Neuronal stem cell (in vitro differentiated cells): ENCODE data around the gene ZNF106.

Source experiments
- DNase-seq: peaks from one replicate; pipeline ENCODE4 v3.0.0-alpha.2; 2013; ENCODE audit warnings: low spot score
- H2AFZ ChIP-seq: one replicate; pipeline ENCODE4 v1.6.1; 2013; ENCODE audit warnings: mild to moderate bottlenecking, low read length, inconsistent platforms
- H2AK5ac ChIP-seq: 2 replicates; pipeline ENCODE4 v1.6.1; 2013; ENCODE audit warnings: low read depth, mild to moderate bottlenecking, inconsistent platforms, low read length, moderate library complexity, mixed read lengths
- H2BK120ac ChIP-seq: 2 replicates; pipeline ENCODE4 v1.6.1; 2013; ENCODE audit warnings: low read depth, mild to moderate bottlenecking, inconsistent platforms, low read length, moderate library complexity, mixed read lengths
- H2BK12ac ChIP-seq: one replicate; pipeline ENCODE4 v1.6.1; 2013; ENCODE audit warnings: low read length, inconsistent platforms
- H2BK15ac ChIP-seq: 2 replicates; pipeline ENCODE4 v1.6.1; 2013; ENCODE audit warnings: mild to moderate bottlenecking, low read length, inconsistent platforms, mixed read lengths
- H2BK5ac ChIP-seq: one replicate; pipeline ENCODE4 v1.6.1; 2013; ENCODE audit warnings: inconsistent platforms, mild to moderate bottlenecking, low read length, moderate library complexity
- H3K14ac ChIP-seq: one replicate; pipeline ENCODE4 v1.6.1; 2013; ENCODE audit warnings: low read length, inconsistent platforms
- H3K18ac ChIP-seq: 2 replicates; pipeline ENCODE4 v1.6.1; 2013; ENCODE audit warnings: low read length, inconsistent platforms
- H3K23ac ChIP-seq: 2 replicates; pipeline ENCODE4 v1.6.1; 2013; ENCODE audit warnings: low read depth, mild to moderate bottlenecking, mixed read lengths, low read length, inconsistent platforms; ENCODE audit not compliant: poor library complexity
- H3K27ac ChIP-seq: replicated peaks from 3 replicates; pipeline ENCODE4 v1.5.1; 2013; ENCODE audit warnings: low read length, inconsistent platforms
- H3K27me3 ChIP-seq, 3 experiments: 2 replicates each; pipeline ENCODE4 v1.6.1; 2013; ENCODE audit warnings: low read length in 3 of 3, mild to moderate bottlenecking in 2 of 3, inconsistent platforms in 1 of 3, low read depth in 1 of 3, mixed read lengths in 1 of 3, moderate library complexity in 1 of 3; ENCODE audit not compliant: control insufficient read depth in 3 of 3, insufficient read depth in 3 of 3
- H3K36me3 ChIP-seq, 2 donors: replicated peaks in 1 of 2; 2 replicates each; pipeline ENCODE4 v1.6.1; 2013; ENCODE audit warnings: low read length in 2 of 2; ENCODE audit not compliant: control insufficient read depth in 2 of 2, insufficient read depth in 2 of 2
- H3K4ac ChIP-seq: 2 replicates; pipeline ENCODE4 v1.6.1; 2013; ENCODE audit warnings: inconsistent platforms, mild to moderate bottlenecking, low read length, moderate library complexity
- H3K4me1 ChIP-seq, 2 donors: 1 replicate in 1 of 2; 2 replicates in 1 of 2; pipeline ENCODE4 v1.6.1; 2013; ENCODE audit warnings: low read length in 2 of 2, low read depth in 1 of 2; ENCODE audit not compliant: control insufficient read depth in 2 of 2, insufficient read depth in 1 of 2
- H3K4me2 ChIP-seq: one replicate; pipeline ENCODE4 v1.6.1; 2013; ENCODE audit warnings: mild to moderate bottlenecking, low read length, inconsistent platforms; ENCODE audit not compliant: insufficient read depth, poor library complexity, severe bottlenecking
- H3K4me3 ChIP-seq, 2 donors: 2 replicates each; pipeline ENCODE4 v1.5.1; 2013; ENCODE audit warnings: low read length in 2 of 2, mild to moderate bottlenecking in 2 of 2, inconsistent platforms in 1 of 2, moderate library complexity in 1 of 2
- H3K79me1 ChIP-seq: one replicate; pipeline ENCODE4 v1.6.1; 2013; ENCODE audit warnings: low read depth, mild to moderate bottlenecking, inconsistent platforms, low read length, moderate library complexity
- H3K9ac ChIP-seq: one replicate; pipeline ENCODE4 v1.6.1; 2013; ENCODE audit warnings: mild to moderate bottlenecking, low read depth, low read length, inconsistent platforms; ENCODE audit not compliant: poor library complexity
- H3K9me3 ChIP-seq, 2 donors: replicated peaks in 1 of 2; 2 replicates each; pipeline versions ENCODE3 to v1.6.1; 2013; ENCODE audit warnings: low read length in 2 of 2, mild to moderate bottlenecking in 2 of 2, inconsistent platforms in 1 of 2, low read depth in 1 of 2, mixed read lengths in 1 of 2, moderate library complexity in 1 of 2; ENCODE audit not compliant: control insufficient read depth in 2 of 2, insufficient read depth in 1 of 2
- H4K8ac ChIP-seq: one replicate; pipeline ENCODE4 v1.6.1; 2013; ENCODE audit warnings: low read depth, mild to moderate bottlenecking, inconsistent platforms, low read length, moderate library complexity
- H4K91ac ChIP-seq: one replicate; pipeline ENCODE4 v1.6.1; 2013; ENCODE audit warnings: low read length, low read depth, mild to moderate bottlenecking, inconsistent platforms; ENCODE audit not compliant: poor library complexity
- WGBS, 2 donors: extraction: QIAGEN DNeasy Blood & Tissue Kit; methylation state at CpG; one replicate each; pipeline ENCODE4 v1.1.7; 2013; ENCODE audit warnings: missing lambda C conversion rate in 2 of 2, mixed read lengths in 1 of 2; ENCODE audit not compliant: insufficient read length in 2 of 2, insufficient replicate concordance in 1 of 2; ENCODE audit errors: extremely low coverage in 2 of 2; 5-methylcytosine and 5-hydroxymethylcytosine counted together

ZNF106 gene

GRCh38 chr15:42457445-42458442, 33.2 kb downstream of the ZNF106 start:
- no peak overlapping the region for H3K4ac ChIP-seq
- H4K8ac ChIP-seq, result no peak overlapping the region
- no peaks in the 10 kb centered on the region for H3K27me3 ChIP-seq
- no peak overlapping the region for H3K4me2 ChIP-seq
- H2BK12ac ChIP-seq, result no peak overlapping the region
- peak overlapping the region; percentile 24 for H2AFZ ChIP-seq
- H3K27ac ChIP-seq, result peak overlapping the region; percentile 87
- H3K9ac ChIP-seq, result no peak overlapping the region
- no peak overlapping the region for H4K91ac ChIP-seq
- no peak overlapping the region for H3K18ac ChIP-seq
- peak; percentile 80 for DNase-seq
- H3K4me3 ChIP-seq, result no peak overlapping the region
- no peak overlapping the region for H2BK5ac ChIP-seq
- peaks cover 0 to 16% of the 10 kb centered on the region in 2 donors for H3K36me3 ChIP-seq
- H2BK120ac ChIP-seq, result no peak overlapping the region
- no peak overlapping the region for H2BK15ac ChIP-seq
- H3K79me1 ChIP-seq, result no peaks in the 10 kb centered on the region
- H3K4me1 ChIP-seq, result peaks cover 4 to 15% of the 10 kb centered on the region in 2 donors
- H3K14ac ChIP-seq, result no peak overlapping the region
- no peak overlapping the region for H2AK5ac ChIP-seq
- H3K9me3 ChIP-seq, result no peaks in the 10 kb centered on the region
- no CpG with 5 or more reads among the region's 8 CpGs for WGBS, 2 donors
- H3K23ac ChIP-seq, result no peak overlapping the region

GRCh38 chr15:42456971-42457370, 34.0 kb downstream of the ZNF106 start:
- H3K18ac ChIP-seq, result no peak overlapping the region
- H3K4ac ChIP-seq, result no peak overlapping the region
- H2AK5ac ChIP-seq, result no peak overlapping the region
- H2BK12ac ChIP-seq, result no peak overlapping the region
- H3K4me1 ChIP-seq, result peaks cover 4 to 15% of the 10 kb centered on the region in 2 donors
- no peak overlapping the region for H2BK120ac ChIP-seq
- no peak overlapping the region for H3K9ac ChIP-seq
- no peak overlapping the region for H3K4me3 ChIP-seq
- no peak for DNase-seq
- no peak overlapping the region for H3K4me2 ChIP-seq
- peak overlapping the region; percentile 48 for H3K27ac ChIP-seq
- no peak overlapping the region for H3K23ac ChIP-seq
- no peak overlapping the region for H4K91ac ChIP-seq
- H3K79me1 ChIP-seq, result no peaks in the 10 kb centered on the region
- H4K8ac ChIP-seq, result no peak overlapping the region
- H2AFZ ChIP-seq, result peak overlapping the region; percentile 24
- no peaks in the 10 kb centered on the region for H3K9me3 ChIP-seq
- H3K36me3 ChIP-seq, result peaks cover 0 to 16% of the 10 kb centered on the region in 2 donors
- no peaks in the 10 kb centered on the region for H3K27me3 ChIP-seq
- no CpG with 5 or more reads among the region's 3 CpGs for WGBS, 2 donors
- no peak overlapping the region for H2BK5ac ChIP-seq
- no peak overlapping the region for H3K14ac ChIP-seq
- no peak overlapping the region for H2BK15ac ChIP-seq

- peaks cover 4 to 15% of the 10 kb centered on the region in 2 donors for H3K4me1 ChIP-seq
- no peak overlapping the region for H3K4me3 ChIP-seq
- H2BK15ac ChIP-seq, result no peak overlapping the region
Observed at GRCh38 chr15:42456531-42456930, 34.4 kb downstream of the ZNF106 start.

DNA sequence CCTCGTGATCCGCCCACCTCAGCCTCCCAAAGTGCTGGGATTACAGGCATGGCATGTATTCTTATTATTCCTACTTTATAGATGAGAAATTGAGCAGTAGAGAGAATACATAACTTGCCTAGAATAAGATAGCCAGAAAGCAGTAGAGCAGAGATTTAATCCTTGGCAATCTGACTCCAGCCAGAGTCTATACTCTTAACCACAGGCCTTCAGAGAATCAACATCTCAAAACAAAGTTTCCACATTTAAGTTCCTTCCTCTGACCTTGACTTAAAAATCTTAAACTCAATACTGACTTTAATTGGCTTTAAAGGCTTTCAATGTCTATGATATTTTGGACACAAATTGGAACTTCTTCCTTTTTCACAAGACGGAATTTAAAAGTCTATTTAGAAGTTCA, 37.1 kb downstream of the ZNF106 start:
- Histone ChIP-seq H2BK5ac (no peak overlapping the region), H3K27me3 (no peaks in the 10 kb centered on the region), H3K18ac (no peak overlapping the region), H3K4me3 (no peak overlapping the region), H4K91ac (no peak overlapping the region), H2BK15ac (no peak overlapping the region), H2BK12ac (no peak overlapping the region), H3K14ac (no peak overlapping the region), H3K9me3 (no peaks in the 10 kb centered on the region), H2AFZ (no peak overlapping the region), H2BK120ac (no peak overlapping the region), H2AK5ac (no peak overlapping the region), H4K8ac (no peak overlapping the region), H3K4me2 (no peak overlapping the region), H3K23ac (no peak overlapping the region), H3K4ac (no peak overlapping the region), H3K36me3 (peaks cover 14 to 47% of the 10 kb centered on the region in 2 donors), H3K79me1 (no peaks in the 10 kb centered on the region), H3K9ac (no peak overlapping the region), H3K27ac (no peak overlapping the region), H3K4me1 (peaks cover 4 to 15% of the 10 kb centered on the region in 2 donors)
- DNase-seq, result no peak
- no CpG with 5 or more reads among the region's 3 CpGs for WGBS, 2 donors

More at GRCh38 chr15:42456531-42456930, 34.4 kb downstream of the ZNF106 start:
- H2BK120ac ChIP-seq, result no peak overlapping the region
- H2AFZ ChIP-seq, result no peak overlapping the region
- H3K18ac ChIP-seq, result no peak overlapping the region
- no peak overlapping the region for H4K91ac ChIP-seq
- DNase-seq, result no peak
- H3K9me3 ChIP-seq, result no peaks in the 10 kb centered on the region
- no peak overlapping the region for H3K14ac ChIP-seq
- H3K4me2 ChIP-seq, result no peak overlapping the region
- H3K36me3 ChIP-seq, result peaks cover 2 to 20% of the 10 kb centered on the region in 2 donors
- no peak overlapping the region for H3K27ac ChIP-seq
- no peak overlapping the region for H3K4ac ChIP-seq
- H3K27me3 ChIP-seq, result no peaks in the 10 kb centered on the region
- no peak overlapping the region for H4K8ac ChIP-seq
- no peak overlapping the region for H3K9ac ChIP-seq
- H2BK5ac ChIP-seq, result no peak overlapping the region
- H2AK5ac ChIP-seq, result no peak overlapping the region
- H2BK12ac ChIP-seq, result no peak overlapping the region
- no peak overlapping the region for H3K23ac ChIP-seq
- H3K79me1 ChIP-seq, result no peaks in the 10 kb centered on the region
